HG03097 (cell line): Measurements from ENCODE around the gene CSPG5.

Experiments used
- ATAC-seq: cut with Tn5 transposase; IDR thresholded peaks from one replicate; pipeline ENCODE4 v1.9.1; 2021; ENCODE audit not compliant: unreplicated experiment, low FRiP score

CSPG5 gene

GRCh38 chr3:47578691-47579632 is at the start of gene CSPG5:
TSS of gene CSPG5 (minus strand) at chr3:47578865. CDS start at chr3:47578693, 172 bp downstream.
- no peak for ATAC-seq

- no peak for ATAC-seq
These were observed 49.8 kb upstream of the CSPG5 start for GRCh38 chr3:47628426-47628825.

- no peak for ATAC-seq
These were observed 44.2 kb upstream of the CSPG5 start for GRCh38 chr3:47622671-47623461.

- no peak for ATAC-seq
These were observed 38.7 kb upstream of the CSPG5 start for GRCh38 chr3:47617086-47618010.

DNA sequence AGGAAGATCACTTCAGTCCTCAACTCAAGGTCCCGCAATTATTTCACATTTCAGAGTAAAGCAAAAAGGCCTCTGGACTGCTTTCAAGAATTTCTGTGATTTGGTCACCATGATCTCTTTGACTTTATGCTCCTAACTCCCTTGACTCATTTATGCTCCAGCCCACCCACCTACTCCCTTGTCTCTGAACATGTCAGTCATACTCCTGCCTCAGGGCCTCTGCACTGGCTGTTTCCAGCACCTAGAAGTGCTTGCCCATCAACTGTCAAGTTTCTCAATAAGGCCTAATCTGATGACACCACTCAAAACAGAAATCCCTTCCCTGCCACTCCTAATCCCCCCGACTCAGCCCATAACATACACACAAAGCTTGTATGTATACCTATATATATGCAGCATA is 36.1 kb upstream of the CSPG5 start:
- no peak for ATAC-seq

GRCh38 chr3:47613722-47614121 is 35.1 kb upstream of the CSPG5 start:
- ATAC-seq = no peak

DNA sequence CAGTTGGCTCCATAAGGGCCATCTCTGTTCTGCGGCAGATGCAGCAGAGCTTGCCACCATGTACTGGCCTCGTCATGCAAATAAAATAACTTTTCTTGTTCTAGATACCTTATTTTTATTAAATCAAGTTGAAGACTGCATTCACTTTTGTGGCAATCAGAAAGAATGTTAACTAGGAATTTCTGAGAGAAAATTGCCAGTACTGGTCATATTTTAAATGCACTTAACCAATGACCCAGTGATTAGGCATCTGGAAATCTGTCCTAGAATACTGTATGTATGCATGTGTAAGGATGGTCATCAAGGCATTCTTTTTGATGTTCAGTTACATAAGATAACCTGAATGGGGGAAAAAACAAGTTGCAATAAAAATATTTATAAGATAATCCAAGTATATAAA is 34.2 kb upstream of the CSPG5 start:
- no peak for ATAC-seq

DNA sequence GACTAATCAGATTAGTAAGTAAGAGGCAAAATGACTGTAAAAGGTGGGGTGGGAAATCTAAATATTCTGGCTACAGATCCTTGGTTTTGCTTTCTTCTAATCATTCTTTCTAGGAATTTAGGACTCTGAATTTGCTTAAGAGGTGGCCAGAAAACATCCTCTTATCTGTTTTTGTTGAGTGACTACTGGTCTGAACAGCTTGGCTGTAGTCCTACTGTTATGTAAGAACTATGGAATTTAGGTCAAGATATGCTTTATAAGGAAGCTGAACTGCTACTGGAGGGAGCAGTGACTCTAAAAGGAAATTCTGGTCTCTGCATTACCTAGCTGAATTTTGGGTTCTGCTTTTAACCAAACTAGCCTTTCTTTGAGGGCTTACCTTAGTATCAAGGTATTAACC is 33.5 kb upstream of the CSPG5 start:
- ATAC-seq = no peak

DNA sequence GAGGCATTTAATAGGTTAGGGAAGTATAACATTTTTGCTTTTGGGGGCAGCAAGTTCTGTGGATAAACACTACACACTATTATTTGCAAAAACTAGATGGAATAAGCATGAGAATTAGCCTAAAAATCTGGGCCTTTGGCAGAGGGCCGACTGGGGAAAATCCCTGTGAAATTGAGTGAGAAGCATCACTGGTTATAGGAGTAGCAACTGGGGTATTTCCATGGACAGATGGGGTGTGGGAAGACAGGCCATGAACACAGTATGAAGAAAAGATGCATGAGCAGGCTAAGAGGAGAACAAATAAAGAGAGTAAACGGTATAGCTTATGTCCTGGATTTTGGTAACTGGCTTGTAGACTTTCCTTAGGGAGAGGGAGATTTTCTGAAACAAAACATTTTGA is 32.9 kb upstream of the CSPG5 start:
- ATAC-seq = no peak

- ATAC-seq = no peak
These were observed 31.9 kb upstream of the CSPG5 start for GRCh38 chr3:47610583-47610982.

- no peak for ATAC-seq
These were observed 28.7 kb upstream of the CSPG5 start for GRCh38 chr3:47607335-47607734.

GRCh38 chr3:47606165-47606564 is 27.5 kb upstream of the CSPG5 start:
- no peak for ATAC-seq

DNA sequence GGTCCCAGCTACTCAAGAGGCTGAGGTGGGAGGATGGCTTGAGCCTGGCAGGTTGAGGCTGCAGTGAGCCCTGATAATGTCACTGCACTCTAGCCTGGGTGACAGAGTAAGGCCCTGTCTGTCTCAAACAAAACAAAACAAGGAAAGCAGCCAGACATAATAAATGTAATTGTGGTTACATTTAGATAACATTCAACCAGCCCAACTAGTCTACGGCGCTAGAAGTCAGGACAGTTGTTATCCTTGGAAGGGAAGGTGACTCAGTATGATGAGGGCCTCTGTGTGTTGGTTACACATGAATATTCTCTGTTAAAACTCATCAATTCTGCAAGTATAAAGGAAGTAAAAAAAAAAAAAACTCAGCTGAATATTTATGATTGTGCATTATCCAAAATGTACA is 27.0 kb upstream of the CSPG5 start:
- no peak for ATAC-seq

GRCh38 chr3:47604145-47604544 is 25.5 kb upstream of the CSPG5 start:
- ATAC-seq = no peak

DNA sequence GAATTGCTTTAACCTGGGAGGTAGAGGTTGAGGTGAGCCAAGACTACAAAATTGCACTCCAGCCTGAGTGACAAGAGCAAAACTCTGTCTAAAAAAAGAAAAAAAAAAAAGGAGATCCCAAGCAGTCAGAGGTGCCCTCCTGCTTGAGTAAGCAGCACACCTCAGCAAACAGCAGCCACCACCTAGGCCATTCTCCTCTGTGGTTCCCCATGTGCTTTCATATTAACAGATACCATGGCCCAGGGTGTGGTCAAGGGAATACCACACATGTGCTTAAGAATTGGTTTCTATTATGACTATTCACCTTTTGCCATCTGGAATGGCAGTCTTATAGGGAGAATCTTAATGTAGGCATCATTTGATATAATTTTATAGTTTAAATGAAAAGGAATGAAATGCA is 24.7 kb upstream of the CSPG5 start:
- no peak for ATAC-seq

DNA sequence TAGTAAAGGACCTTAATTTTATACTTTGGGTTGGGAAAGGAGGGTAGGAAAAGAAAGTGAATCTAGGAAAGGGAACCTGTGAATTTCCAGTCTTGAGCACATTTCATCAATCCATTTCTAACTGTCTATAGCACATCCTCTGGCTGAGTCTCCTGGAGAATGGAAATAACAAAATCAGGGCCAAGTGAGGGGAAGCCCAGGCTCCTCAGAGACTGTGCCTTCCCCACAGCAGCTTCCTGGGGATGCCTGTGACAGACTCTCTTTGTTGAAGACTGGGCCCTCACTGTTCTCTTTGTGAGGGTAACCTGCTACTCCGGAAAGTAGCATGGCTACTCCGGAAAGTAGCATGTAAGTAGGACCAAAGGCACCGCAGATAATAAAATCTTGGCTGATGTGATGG is 22.6 kb upstream of the CSPG5 start:
- no peak for ATAC-seq

DNA sequence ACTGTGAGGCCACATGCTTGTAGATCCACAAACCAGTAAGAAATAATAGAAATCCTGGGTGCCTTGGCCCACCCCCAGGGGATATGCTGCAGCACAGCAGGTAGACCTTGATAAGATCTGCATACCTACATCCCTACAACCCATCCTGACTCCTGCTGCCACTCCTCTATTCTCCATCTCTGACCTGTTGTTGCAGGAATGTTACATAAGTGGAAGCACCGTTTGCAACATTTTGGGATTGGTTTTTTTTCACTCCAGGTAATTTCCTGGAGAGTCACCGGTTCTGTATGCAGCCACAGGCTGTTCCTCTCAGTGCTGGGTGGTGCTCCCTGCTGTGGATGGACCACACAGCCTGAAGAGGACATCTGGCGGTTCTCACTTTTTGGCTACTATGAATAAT is 16.1 kb upstream of the CSPG5 start:
- ATAC-seq = no peak

DNA sequence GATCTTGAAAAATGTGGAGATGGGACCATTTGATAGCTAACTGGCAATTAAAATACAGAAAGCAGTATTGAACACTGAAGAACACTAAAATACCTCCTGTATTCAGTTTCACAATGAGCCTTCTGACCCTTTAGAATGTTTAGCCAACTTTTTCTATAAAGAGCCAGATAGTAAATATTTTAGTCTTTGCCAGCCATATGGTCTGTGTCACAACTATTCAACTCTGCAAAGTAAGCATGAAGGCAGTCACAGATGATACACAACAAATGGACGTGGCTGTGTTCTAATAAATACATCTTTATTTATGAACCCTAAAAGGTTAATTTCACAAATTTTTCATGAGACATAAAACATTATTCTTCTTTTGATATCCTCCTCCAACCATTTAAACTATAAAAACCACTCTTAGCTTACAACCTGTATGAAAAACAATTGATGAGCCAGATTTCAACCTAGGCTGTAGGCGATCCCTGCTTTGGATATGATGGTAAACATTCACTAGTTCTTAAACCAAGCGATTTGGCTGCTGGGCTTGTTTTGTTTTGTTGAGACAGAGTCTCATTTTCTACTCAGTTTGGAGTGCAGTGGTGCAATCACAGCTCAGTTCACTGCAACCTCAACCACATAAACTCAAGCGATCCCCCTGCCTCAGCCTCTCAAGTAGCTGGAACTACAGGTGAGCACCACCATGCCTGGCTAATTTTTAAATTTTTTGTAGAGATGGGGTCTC is 13.6 kb upstream of the CSPG5 start:
- ATAC-seq = no peak

- no peak for ATAC-seq
These were observed 11.6 kb upstream of the CSPG5 start for GRCh38 chr3:47590216-47590615.

DNA sequence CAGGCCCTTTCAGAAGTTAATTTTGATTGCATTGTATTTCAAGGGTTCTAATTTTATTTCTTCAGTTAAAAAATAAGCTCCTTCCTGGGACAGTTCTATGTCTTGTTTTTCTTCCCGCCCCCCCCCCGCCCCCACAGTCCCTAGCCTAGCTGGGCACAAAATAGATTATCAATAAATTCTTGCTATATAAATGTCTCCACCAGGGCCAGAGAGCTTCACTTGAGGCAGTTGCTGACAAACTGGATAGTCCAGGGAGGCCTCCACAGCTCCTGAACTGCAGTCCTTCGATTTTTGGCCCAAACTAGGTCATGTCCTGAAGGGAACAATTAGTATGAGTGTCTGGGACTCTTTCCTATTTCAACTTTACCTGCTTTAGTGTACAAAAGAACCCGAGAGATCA is 9.9 kb upstream of the CSPG5 start:
- no peak for ATAC-seq
